Stimulated activated CD8-positive, alpha-beta memory T cell treated with anti-CD3 and anti-CD28 coated beads, Interleukin-15, amount 100 ng/mL, for 48 hours (primary cell): ENCODE results near the gene AAGAB.
"Not testable (repeated sequence)": the region's sequence is repeated elsewhere in the genome, so short reads cannot be mapped to it uniquely, and the experiment has no call there.

Source experiments
- DNase-seq, 2 donors: peaks; one replicate each; pipeline ENCODE4 v3.0.0-alpha.2; 2020; ENCODE audit warnings: low read depth in 2 of 2

Gene AAGAB

GRCh38 chr15:67171471-67171870 lies 83.0 kb downstream of the AAGAB start:
- no peak for DNase-seq

GRCh38 chr15:67170143-67170925 lies 84.1 kb downstream of the AAGAB start:
- DNase-seq, result no peak

- no peak for DNase-seq
Measured at GRCh38 chr15:67168694-67169093, 85.8 kb downstream of the AAGAB start.

GRCh38 chr15:67167091-67167490 lies 87.4 kb downstream of the AAGAB start:
- no peak for DNase-seq

GRCh38 chr15:67166280-67167009 lies 88.0 kb downstream of the AAGAB start:
- DNase-seq, result no peak

GRCh38 chr15:67165254-67166253 lies 88.9 kb downstream of the AAGAB start:
- no peak for DNase-seq

- no peak for DNase-seq
Measured at GRCh38 chr15:67164811-67165253, 89.6 kb downstream of the AAGAB start.

GRCh38 chr15:67164401-67164791 lies 90.1 kb downstream of the AAGAB start:
- DNase-seq, result no peak

- DNase-seq, result no peak
Measured at GRCh38 chr15:67163180-67163579, 91.3 kb downstream of the AAGAB start.

GRCh38 chr15:67161881-67162280 lies 92.6 kb downstream of the AAGAB start:
- DNase-seq, result no peak

GRCh38 chr15:67161412-67161811 lies 93.0 kb downstream of the AAGAB start:
- no peak for DNase-seq

- no peak for DNase-seq
Measured at GRCh38 chr15:67158367-67158766, 96.1 kb downstream of the AAGAB start.

- DNase-seq, result no peak
Measured at GRCh38 chr15:67157521-67158252, 96.8 kb downstream of the AAGAB start.

- DNase-seq, result no peak
Measured at GRCh38 chr15:67156834-67157233, 97.6 kb downstream of the AAGAB start.

- no peak for DNase-seq
Measured at GRCh38 chr15:67156426-67156825, 98.0 kb downstream of the AAGAB start.

GRCh38 chr15:67154249-67154648 lies 100.2 kb downstream of the AAGAB start:
- DNase-seq, result no peak

- not testable (repeated sequence) for DNase-seq
Measured at GRCh38 chr15:67153044-67153443, 101.4 kb downstream of the AAGAB start.

GRCh38 chr15:67152429-67152828 lies 102.0 kb downstream of the AAGAB start:
- DNase-seq, result no peak
